GM12878 (cell line): ENCODE data around the gene KRTAP10-1. TPM values are rescaled to one million over a fixed set of nuclear protein-coding genes. Genes with fewer than 3 reads are reported as not detected.

Experiments used
- ATAC-seq: fragments of 200-7000 bp; cut with Tn5 transposase; 3 replicates; pipeline ENCODE4 v1.9.1; 2020; ENCODE audit warnings: mild to moderate bottlenecking, moderate library complexity
- BruUV-seq: library from RNA; stranded (reverse); fragments of 400-500 nt; replicated peaks from 2 replicates; lab custom pipeline; 2021; lab: Mats Ljungman, UMichigan
- CTCF ChIA-PET: fragments of 300-600 bp; sonication (Branson Sonifier 250); formaldehyde crosslinking; extraction: SDS; loops from one replicate; lab custom pipeline; 2021; ENCODE audit warnings: inconsistent platforms; lab: Yijun Ruan, JAX
- POLR2A ChIA-PET: fragments of 350-600 bp; formaldehyde crosslinking; extraction: SDS; loops from one replicate; lab custom pipeline; 2021; ENCODE audit warnings: inconsistent platforms; lab: Charles Lee
- RAD21 ChIA-PET: fragments of 300-600 bp; sonication (Branson Sonifier 250); formaldehyde crosslinking; loops from one replicate; lab custom pipeline; 2023; ENCODE audit warnings: antibody characterized with exemption; ENCODE audit not compliant: unreplicated experiment; lab: Charles Lee
- SMC1A ChIA-PET: fragments of 300-600 bp; sonication (Branson Sonifier 250); formaldehyde crosslinking; loops from one replicate; lab custom pipeline; 2023; ENCODE audit not compliant: unreplicated experiment, uncharacterized antibody; lab: Charles Lee
- DNase-seq: peaks from one replicate; pipeline ENCODE4 v3.0.0-alpha.2; 2011; ENCODE audit warnings: low read depth, low spot score
- FAIRE-seq: peaks from 3 replicates; lab custom pipeline; 2011; peaks lifted over from hg19 to GRCh38; lab: Jason Lieb, UNC
- H2AFZ ChIP-seq: 2 replicates; pipeline ENCODE4 v1.6.0; 2011; ENCODE audit warnings: low read depth, low read length, control low read depth; ENCODE audit not compliant: control insufficient read depth
- H3K27ac ChIP-seq: 2 replicates; pipeline ENCODE4 v1.5.1; 2011; ENCODE audit warnings: control low read depth; ENCODE audit not compliant: control insufficient read depth, insufficient read depth
- H3K27me3 ChIP-seq, 2 experiments: replicated peaks in 1 of 2; 2 replicates each; pipeline versions ENCODE4 v1.6.0 to v1.6.1; 2011; ENCODE audit warnings: low read length in 1 of 2; ENCODE audit not compliant: control insufficient read depth in 2 of 2, insufficient read depth in 2 of 2
- H3K36me3 ChIP-seq, 2 experiments: 2 replicates each; pipeline ENCODE4 v1.5.1; 2011; ENCODE audit warnings: low read length in 1 of 2; ENCODE audit not compliant: control insufficient read depth in 2 of 2, insufficient read depth in 2 of 2
- H3K4me1 ChIP-seq: 2 replicates; pipeline ENCODE4 v1.6.1; 2011; ENCODE audit warnings: mild to moderate bottlenecking, low read length, moderate library complexity, mixed read lengths; ENCODE audit not compliant: control insufficient read depth, insufficient read depth
- H3K4me2 ChIP-seq: 2 replicates; pipeline ENCODE4 v1.6.0; 2011; ENCODE audit warnings: control low read depth; ENCODE audit not compliant: control insufficient read depth, insufficient read depth
- H3K4me3 ChIP-seq: fragments of 200-600 bp; sonication (generic); 2 replicates; pipeline ENCODE4 v1.5.1; 2016
- H3K79me2 ChIP-seq: 2 replicates; pipeline ENCODE4 v1.6.0; 2011; ENCODE audit warnings: low read length; ENCODE audit not compliant: control insufficient read depth, insufficient read depth
- H3K9ac ChIP-seq: 2 replicates; pipeline ENCODE4 v1.8.0; 2011; ENCODE audit warnings: low read length, control low read depth, mixed read lengths; ENCODE audit not compliant: control insufficient read depth, insufficient read depth
- H3K9me3 ChIP-seq: replicated peaks from 3 replicates; pipeline ENCODE4 v1.5.1; 2011; ENCODE audit warnings: mild to moderate bottlenecking, low read length; ENCODE audit not compliant: control insufficient read depth, insufficient read depth
- H4K20me1 ChIP-seq: 2 replicates; pipeline ENCODE4 v1.6.0; 2011; ENCODE audit not compliant: control insufficient read depth, insufficient read depth
- CREM ChIP-seq: IDR thresholded peaks from 2 replicates; pipeline ENCODE4 v1.6.1; 2014; ENCODE audit warnings: antibody characterized with exemption, low read depth
- ETV6 ChIP-seq, 2 experiments: fragments of 450-650 bp in 1 of 2; IDR thresholded peaks in 1 of 2; conservative IDR thresholded peaks in 1 of 2; 2 replicates each; pipeline ENCODE4 v1.6.1; 2014; ENCODE audit warnings: antibody characterized with exemption in 1 of 2, borderline replicate concordance in 1 of 2, low read depth in 1 of 2, mild to moderate bottlenecking in 1 of 2, moderate library complexity in 1 of 2
- HDAC6 ChIP-seq: fragments of 200-600 bp; sonication (generic); IDR thresholded peaks from one replicate; pipeline ENCODE4 v1.8.0; 2017; ENCODE audit warnings: antibody characterized with exemption; ENCODE audit not compliant: unreplicated experiment
- MEF2B ChIP-seq: fragments of 450-650 bp; IDR thresholded peaks from 2 replicates; pipeline ENCODE4 v1.6.1; 2018; ENCODE audit warnings: mild to moderate bottlenecking, moderate library complexity; ENCODE audit not compliant: partially characterized antibody, poor library complexity, severe bottlenecking
- RAD51 ChIP-seq: fragments of 450-650 bp; IDR thresholded peaks from 2 replicates; pipeline ENCODE4 v1.6.1; 2016; ENCODE audit warnings: moderate library complexity, mild to moderate bottlenecking, inconsistent platforms
- RFX5 ChIP-seq: IDR thresholded peaks from 2 replicates; pipeline ENCODE4 v1.6.1; 2011; ENCODE audit warnings: low read depth, low read length, improper control_type of control experiment
- STAT3 ChIP-seq: IDR thresholded peaks from 2 replicates; pipeline ENCODE4 v1.6.1; 2011; ENCODE audit warnings: low read depth, low read length, improper control_type of control experiment
- SUZ12 ChIP-seq: fragments of 200-600 bp; sonication (generic); IDR thresholded peaks from one replicate; pipeline ENCODE4 v1.6.1; 2018; ENCODE audit warnings: antibody characterized with exemption, mild to moderate bottlenecking; ENCODE audit not compliant: unreplicated experiment
- ZBED1 ChIP-seq: IDR thresholded peaks from 2 replicates; pipeline ENCODE4 v1.6.1; 2016; ENCODE audit warnings: borderline replicate concordance
- ZNF622 ChIP-seq: fragments of 450-650 bp; IDR thresholded peaks from 2 replicates; pipeline ENCODE4 v1.6.1; 2017; ENCODE audit warnings: mild to moderate bottlenecking, inconsistent platforms
- WGBS: methylation state at CpG from one replicate; pipeline ENCODE4 v1.1.6; 2016; ENCODE audit warnings: low lambda C conversion rate; ENCODE audit not compliant: insufficient replicate concordance, insufficient coverage; ENCODE audit errors: missing lambda C conversion rate; 5-methylcytosine and 5-hydroxymethylcytosine counted together
- in situ Hi-C: fragments of 300-500 bp; cut with MboI; formaldehyde crosslinking; loops from 9 replicates; pipeline ENCODE4 v1.14.3; 2018; ENCODE audit warnings: mixed read lengths
- intact Hi-C: fragments of 100-400 bp; cut with micrococcal nuclease; formaldehyde crosslinking; loops from one replicate; pipeline ENCODE4 v1.14.2; 2022; ENCODE audit not compliant: unreplicated experiment
- polyA plus RNA-seq, 11 experiments: library from polyadenylated mRNA; depleted of rRNA in 4 of 11; unstranded in 6 of 11; stranded (reverse) in 5 of 11; fragments of >200 nt; fragmentation: Nextera tagmentation in 4 of 11; fragmentation: Illumina TruSeq in 1 of 11; extraction: Ambion mirVana in 4 of 11; extraction: Trizol in 1 of 11; gene quantifications; 1 replicate in 1 of 11; 2 replicates in 10 of 11; pipeline versions ENCODE4 v1.2.1 to v1.2.3, GENCODE V29; 2011 to 2016; ENCODE audit warnings: inconsistent platforms in 2 of 11, missing spikeins in 2 of 11, low read depth in 1 of 11
- total RNA-seq, 4 experiments: library from RNA; depleted of rRNA in 3 of 4; stranded (reverse); fragments of >200 nt in 3 of 4; fragmentation: Illumina TruSeq in 1 of 4; extraction: Trizol in 1 of 4; gene quantifications; 2 replicates each; pipeline versions ENCODE4 v1.2.1 to v1.2.3, GENCODE V29; 2013 to 2021
- TF ChIP-seq, protein P1 (sequence below): fragments of 450-650 bp; IDR thresholded peaks from 2 replicates; pipeline ENCODE4 v1.6.1; 2016; ENCODE audit warnings: mild to moderate bottlenecking
- TF ChIP-seq, protein P2 (sequence below): IDR thresholded peaks from 2 replicates; pipeline ENCODE4 v1.6.1; 2011; ENCODE audit warnings: borderline replicate concordance, low read depth, mild to moderate bottlenecking, moderate library complexity, mixed read lengths, low read length; ENCODE audit not compliant: insufficient read depth; ENCODE audit errors: extremely low read length
- TF ChIP-seq, protein P3 (sequence below): fragments of 450-650 bp; IDR thresholded peaks from 2 replicates; pipeline ENCODE4 v1.6.1; 2017; ENCODE audit warnings: mild to moderate bottlenecking, moderate library complexity

The KRTAP10-1 gene
- total and polyA plus RNA-seq, 10 of the 15 experiments (the other 5 are each of a cell fraction or from before 2014, with no cell fraction given) = not detected

DNA sequence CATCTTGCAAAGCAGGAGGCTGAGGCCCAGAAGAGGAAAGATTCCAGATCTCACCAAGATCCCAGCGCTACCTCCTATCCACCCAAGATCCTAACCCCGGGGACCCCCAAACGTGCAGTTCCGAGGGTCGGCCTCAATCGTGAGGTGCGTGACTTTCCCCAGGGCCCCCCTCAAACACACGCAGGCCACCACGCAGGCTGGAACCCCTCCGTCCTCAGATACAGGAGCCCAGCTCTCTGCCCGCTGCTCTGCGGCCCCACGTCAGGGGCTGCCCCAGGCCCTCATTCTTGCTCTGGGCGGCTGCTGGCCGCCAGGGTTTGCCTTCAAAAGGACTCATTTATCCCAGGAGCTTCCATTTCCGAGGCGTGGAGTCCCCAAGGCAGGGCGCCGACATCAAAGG is 39.9 kb downstream of the KRTAP10-1 start:
- no peaks in the 10 kb centered on the region for H3K4me1 ChIP-seq
- H3K36me3 ChIP-seq = no peaks in the 10 kb centered on the region
- H3K9me3 ChIP-seq = no peaks in the 10 kb centered on the region; the same call in 2 of the 3 replicates
- ChIA-PET SMC1A (no interaction called here), RAD21 (no interaction called here), POLR2A (no interaction called here), CTCF (interaction anchor here (2.3 kb wide), 1 partner anchor 10 kb away, joined by 12 read pairs; no protein-coding TSS in a partner anchor)
- WGBS = 40% methylated on average over 19 of the region's 19 CpGs
- intact Hi-C loops = no loop called here
- BruUV-seq = no TSS peak
- FAIRE-seq (no peak), ATAC-seq (no peak), DNase-seq (no peak)
- no peaks in the 10 kb centered on the region for H3K79me2 ChIP-seq
- no peak for TF ChIP-seq ZBED1
- TF ChIP-seq MEF2B = no peak
- no peak for TF ChIP-seq ZNF622
- TF ChIP-seq RFX5 = no peak
- no peak for TF ChIP-seq HDAC6
- TF ChIP-seq SUZ12 = no peak
- TF ChIP-seq RAD51 = no peak
- TF ChIP-seq ETV6 (conservative IDR thresholded peaks at IDR 0.05 in 1 of 2, IDR thresholded peaks at IDR 0.05 in 1 of 2; ENCODE audit: borderline replicate concordance in 1 of 2, low read depth in 1 of 2) = no peak
- TF ChIP-seq, protein P1, sequence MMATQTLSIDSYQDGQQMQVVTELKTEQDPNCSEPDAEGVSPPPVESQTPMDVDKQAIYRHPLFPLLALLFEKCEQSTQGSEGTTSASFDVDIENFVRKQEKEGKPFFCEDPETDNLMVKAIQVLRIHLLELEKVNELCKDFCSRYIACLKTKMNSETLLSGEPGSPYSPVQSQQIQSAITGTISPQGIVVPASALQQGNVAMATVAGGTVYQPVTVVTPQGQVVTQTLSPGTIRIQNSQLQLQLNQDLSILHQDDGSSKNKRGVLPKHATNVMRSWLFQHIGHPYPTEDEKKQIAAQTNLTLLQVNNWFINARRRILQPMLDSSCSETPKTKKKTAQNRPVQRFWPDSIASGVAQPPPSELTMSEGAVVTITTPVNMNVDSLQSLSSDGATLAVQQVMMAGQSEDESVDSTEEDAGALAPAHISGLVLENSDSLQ = no peak
- no peak for TF ChIP-seq STAT3
- TF ChIP-seq CREM = no peak
- TF ChIP-seq, protein P2, sequence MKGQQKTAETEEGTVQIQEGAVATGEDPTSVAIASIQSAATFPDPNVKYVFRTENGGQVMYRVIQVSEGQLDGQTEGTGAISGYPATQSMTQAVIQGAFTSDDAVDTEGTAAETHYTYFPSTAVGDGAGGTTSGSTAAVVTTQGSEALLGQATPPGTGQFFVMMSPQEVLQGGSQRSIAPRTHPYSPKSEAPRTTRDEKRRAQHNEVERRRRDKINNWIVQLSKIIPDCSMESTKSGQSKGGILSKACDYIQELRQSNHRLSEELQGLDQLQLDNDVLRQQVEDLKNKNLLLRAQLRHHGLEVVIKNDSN = no peak
- TF ChIP-seq, protein P3, sequence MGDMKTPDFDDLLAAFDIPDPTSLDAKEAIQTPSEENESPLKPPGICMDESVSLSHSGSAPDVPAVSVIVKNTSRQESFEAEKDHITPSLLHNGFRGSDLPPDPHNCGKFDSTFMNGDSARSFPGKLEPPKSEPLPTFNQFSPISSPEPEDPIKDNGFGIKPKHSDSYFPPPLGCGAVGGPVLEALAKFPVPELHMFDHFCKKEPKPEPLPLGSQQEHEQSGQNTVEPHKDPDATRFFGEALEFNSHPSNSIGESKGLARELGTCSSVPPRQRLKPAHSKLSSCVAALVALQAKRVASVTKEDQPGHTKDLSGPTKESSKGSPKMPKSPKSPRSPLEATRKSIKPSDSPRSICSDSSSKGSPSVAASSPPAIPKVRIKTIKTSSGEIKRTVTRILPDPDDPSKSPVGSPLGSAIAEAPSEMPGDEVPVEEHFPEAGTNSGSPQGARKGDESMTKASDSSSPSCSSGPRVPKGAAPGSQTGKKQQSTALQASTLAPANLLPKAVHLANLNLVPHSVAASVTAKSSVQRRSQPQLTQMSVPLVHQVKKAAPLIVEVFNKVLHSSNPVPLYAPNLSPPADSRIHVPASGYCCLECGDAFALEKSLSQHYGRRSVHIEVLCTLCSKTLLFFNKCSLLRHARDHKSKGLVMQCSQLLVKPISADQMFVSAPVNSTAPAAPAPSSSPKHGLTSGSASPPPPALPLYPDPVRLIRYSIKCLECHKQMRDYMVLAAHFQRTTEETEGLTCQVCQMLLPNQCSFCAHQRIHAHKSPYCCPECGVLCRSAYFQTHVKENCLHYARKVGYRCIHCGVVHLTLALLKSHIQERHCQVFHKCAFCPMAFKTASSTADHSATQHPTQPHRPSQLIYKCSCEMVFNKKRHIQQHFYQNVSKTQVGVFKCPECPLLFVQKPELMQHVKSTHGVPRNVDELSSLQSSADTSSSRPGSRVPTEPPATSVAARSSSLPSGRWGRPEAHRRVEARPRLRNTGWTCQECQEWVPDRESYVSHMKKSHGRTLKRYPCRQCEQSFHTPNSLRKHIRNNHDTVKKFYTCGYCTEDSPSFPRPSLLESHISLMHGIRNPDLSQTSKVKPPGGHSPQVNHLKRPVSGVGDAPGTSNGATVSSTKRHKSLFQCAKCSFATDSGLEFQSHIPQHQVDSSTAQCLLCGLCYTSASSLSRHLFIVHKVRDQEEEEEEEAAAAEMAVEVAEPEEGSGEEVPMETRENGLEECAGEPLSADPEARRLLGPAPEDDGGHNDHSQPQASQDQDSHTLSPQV = no peak
- no peak overlapping the region for H3K9ac ChIP-seq
- no peaks in the 10 kb centered on the region; a peak in 1 of 4 replicates for H3K27me3 ChIP-seq
- no peak overlapping the region for H3K27ac ChIP-seq
- H3K4me3 ChIP-seq = no peak overlapping the region
- no peaks in the 10 kb centered on the region for H4K20me1 ChIP-seq
- H2AFZ ChIP-seq = no peak overlapping the region
- no peak overlapping the region for H3K4me2 ChIP-seq
- in situ Hi-C loops = no loop called here
